ENCODE measurements around the gene FGA.

Gene FGA

GRCh38 chr4:154583230-154583629 is 7.3 kb downstream of the FGA start:
- Histone ChIP-seq H2AFZ (ENCODE audit: low read length) (no peak overlapping the region), H3K4me2 (ENCODE audit: low read depth, low read length) (no peak overlapping the region), H3K79me2 (ENCODE audit: low read length) (no peaks in the 10 kb centered on the region), H3K9me2 (replicated peaks; ENCODE audit: insufficient read depth, low read length) (no peaks in the 10 kb centered on the region), H3K9me3 (replicated peaks; ENCODE audit: insufficient read depth, low read length) (no peaks in the 10 kb centered on the region), H3K36me3 (replicated peaks; ENCODE audit: insufficient read depth, low read length) (no peaks in the 10 kb centered on the region), H3K27me3 (replicated peaks; ENCODE audit: insufficient read depth, low read length) (no peaks in the 10 kb centered on the region), H3F3A (ENCODE audit: insufficient read depth, low read length) (no peaks in the 10 kb centered on the region), H3K4me1 (ENCODE audit: low read length) (no peaks in the 10 kb centered on the region), H3K9ac (ENCODE audit: low read length) (no peak overlapping the region), H4K20me1 (ENCODE audit: insufficient read depth, low read length) (no peaks in the 10 kb centered on the region), H3K4me3 (ENCODE audit: low read length) (no peak overlapping the region), H3K27ac (ENCODE audit: low read length) (no peak overlapping the region)
- no peak for DNase-seq
- TF ChIP-seq EZH2phosphoT487 (IDR thresholded peaks at IDR 0.05; ENCODE audit: low read length), result no peak
- TF ChIP-seq CTCF (IDR thresholded peaks at IDR 0.05; ENCODE audit: low read length), result no peak
- no peak for TF ChIP-seq EZH2 (optimal IDR thresholded peaks at IDR 0.05; ENCODE audit: low read depth, low read length)

- no peak overlapping the region for H3K27ac ChIP-seq (ENCODE audit: low read length)
- H3K79me2 ChIP-seq (ENCODE audit: low read length), result no peaks in the 10 kb centered on the region
- H3F3A ChIP-seq (ENCODE audit: insufficient read depth, low read length), result no peaks in the 10 kb centered on the region
- H2AFZ ChIP-seq (ENCODE audit: low read length), result no peak overlapping the region
- DNase-seq, result no peak
- H3K4me2 ChIP-seq (ENCODE audit: low read depth, low read length), result no peak overlapping the region
- no peak for TF ChIP-seq EZH2phosphoT487 (IDR thresholded peaks at IDR 0.05; ENCODE audit: low read length)
- no peak for TF ChIP-seq EZH2 (optimal IDR thresholded peaks at IDR 0.05; ENCODE audit: low read depth, low read length)
- TF ChIP-seq CTCF (IDR thresholded peaks at IDR 0.05; ENCODE audit: low read length), result no peak
- H3K27me3 ChIP-seq (replicated peaks; ENCODE audit: insufficient read depth, low read length), result no peaks in the 10 kb centered on the region
- H4K20me1 ChIP-seq (ENCODE audit: insufficient read depth, low read length), result no peaks in the 10 kb centered on the region
- H3K4me1 ChIP-seq (ENCODE audit: low read length), result no peaks in the 10 kb centered on the region
- H3K9me3 ChIP-seq (replicated peaks; ENCODE audit: insufficient read depth, low read length), result no peaks in the 10 kb centered on the region
- H3K36me3 ChIP-seq (replicated peaks; ENCODE audit: insufficient read depth, low read length), result no peaks in the 10 kb centered on the region
- no peak overlapping the region for H3K9ac ChIP-seq (ENCODE audit: low read length)
- no peaks in the 10 kb centered on the region for H3K9me2 ChIP-seq (replicated peaks; ENCODE audit: insufficient read depth, low read length)
- no peak overlapping the region for H3K4me3 ChIP-seq (ENCODE audit: low read length)
These were observed 7.8 kb downstream of the FGA start for GRCh38 chr4:154582723-154583122.

DNA sequence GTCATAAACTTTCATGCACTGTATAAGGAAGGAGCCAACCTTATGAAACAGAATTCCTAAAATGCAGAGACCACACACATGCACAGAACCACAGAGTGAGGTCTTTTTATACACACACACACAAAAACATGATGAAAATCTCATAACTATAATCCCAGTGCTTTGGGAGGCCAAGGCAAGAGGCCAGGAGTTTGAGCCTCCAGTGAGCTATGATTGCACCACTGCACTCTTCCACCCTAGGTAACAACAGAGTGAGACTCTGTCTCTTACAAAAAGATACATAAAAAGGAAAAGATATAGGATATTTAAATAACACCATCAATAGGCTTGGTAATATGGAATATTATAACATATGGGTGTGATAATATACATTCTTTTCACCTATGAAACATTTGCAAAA is 10.6 kb downstream of the FGA start:
- H3K27ac ChIP-seq (ENCODE audit: low read length), result no peak overlapping the region
- no peaks in the 10 kb centered on the region for H3K27me3 ChIP-seq (replicated peaks; ENCODE audit: insufficient read depth, low read length)
- no peak for DNase-seq

GRCh38 chr4:154578919-154579318 is 11.6 kb downstream of the FGA start:
- Histone ChIP-seq H3K9me3 (replicated peaks; ENCODE audit: insufficient read depth, low read length) (no peaks in the 10 kb centered on the region), H3K4me2 (ENCODE audit: low read depth, low read length) (no peak overlapping the region), H3F3A (ENCODE audit: insufficient read depth, low read length) (no peaks in the 10 kb centered on the region), H3K4me3 (ENCODE audit: low read length) (no peak overlapping the region), H4K20me1 (ENCODE audit: insufficient read depth, low read length) (no peaks in the 10 kb centered on the region), H3K79me2 (ENCODE audit: low read length) (no peaks in the 10 kb centered on the region), H2AFZ (ENCODE audit: low read length) (no peak overlapping the region), H3K27me3 (replicated peaks; ENCODE audit: insufficient read depth, low read length) (no peaks in the 10 kb centered on the region), H3K4me1 (ENCODE audit: low read length) (no peaks in the 10 kb centered on the region), H3K9me2 (replicated peaks; ENCODE audit: insufficient read depth, low read length) (no peaks in the 10 kb centered on the region), H3K27ac (ENCODE audit: low read length) (no peak overlapping the region), H3K9ac (ENCODE audit: low read length) (no peak overlapping the region), H3K36me3 (replicated peaks; ENCODE audit: insufficient read depth, low read length) (no peaks in the 10 kb centered on the region)
- no peak for TF ChIP-seq EZH2 (optimal IDR thresholded peaks at IDR 0.05; ENCODE audit: low read depth, low read length)
- no peak for TF ChIP-seq EZH2phosphoT487 (IDR thresholded peaks at IDR 0.05; ENCODE audit: low read length)
- DNase-seq, result no peak

More for the DNA sequence above, 10.6 kb downstream of the FGA start:
- Histone ChIP-seq H4K20me1 (ENCODE audit: insufficient read depth, low read length) (no peaks in the 10 kb centered on the region), H3K36me3 (replicated peaks; ENCODE audit: insufficient read depth, low read length) (no peaks in the 10 kb centered on the region), H3K4me3 (ENCODE audit: low read length) (no peak overlapping the region), H3K9ac (ENCODE audit: low read length) (no peak overlapping the region), H2AFZ (ENCODE audit: low read length) (no peak overlapping the region), H3F3A (ENCODE audit: insufficient read depth, low read length) (no peaks in the 10 kb centered on the region), H3K9me2 (replicated peaks; ENCODE audit: insufficient read depth, low read length) (no peaks in the 10 kb centered on the region), H3K4me2 (ENCODE audit: low read depth, low read length) (no peak overlapping the region), H3K79me2 (ENCODE audit: low read length) (no peaks in the 10 kb centered on the region), H3K9me3 (replicated peaks; ENCODE audit: insufficient read depth, low read length) (no peaks in the 10 kb centered on the region), H3K4me1 (ENCODE audit: low read length) (no peaks in the 10 kb centered on the region)
- no peak for TF ChIP-seq EZH2 (optimal IDR thresholded peaks at IDR 0.05; ENCODE audit: low read depth, low read length)

Measured in MM.1S (cell line).